B cell (primary cell): Measurements from ENCODE around the gene STEAP1.

Source experiments
- EZH2 ChIP-seq: IDR thresholded peaks from 2 replicates; pipeline ENCODE4 v1.6.1; 2012; ENCODE audit warnings: borderline replicate concordance, low read depth, mild to moderate bottlenecking, moderate library complexity, low read length; ENCODE audit not compliant: insufficient read depth, poor library complexity, severe bottlenecking
- TF ChIP-seq, protein P1 (sequence below): fragments of 200-600 bp; IDR thresholded peaks from one replicate; pipeline ENCODE4 v1.8.0; 2022; ENCODE audit warnings: antibody characterized with exemption, mild to moderate bottlenecking

DNA sequence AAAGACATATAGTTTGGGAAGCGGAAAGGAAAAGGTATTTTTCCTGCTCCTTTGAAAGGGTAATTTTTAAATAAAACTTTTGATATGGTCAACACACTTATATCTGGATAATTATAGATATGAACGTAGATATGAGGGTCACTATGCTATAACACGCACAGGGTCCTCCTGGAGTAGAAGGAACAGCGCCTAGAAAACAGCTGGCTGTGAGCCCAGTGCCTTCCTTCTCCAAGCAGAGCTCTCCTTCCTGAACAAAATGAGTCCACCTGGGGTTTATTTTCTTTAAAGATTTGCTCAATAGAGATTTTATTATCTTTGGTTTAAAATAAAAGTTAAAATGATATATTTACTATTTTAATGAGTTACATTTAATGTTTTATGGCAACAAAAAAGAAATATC lies 13.1 kb downstream of the STEAP1 start:
- TF ChIP-seq, protein P1, sequence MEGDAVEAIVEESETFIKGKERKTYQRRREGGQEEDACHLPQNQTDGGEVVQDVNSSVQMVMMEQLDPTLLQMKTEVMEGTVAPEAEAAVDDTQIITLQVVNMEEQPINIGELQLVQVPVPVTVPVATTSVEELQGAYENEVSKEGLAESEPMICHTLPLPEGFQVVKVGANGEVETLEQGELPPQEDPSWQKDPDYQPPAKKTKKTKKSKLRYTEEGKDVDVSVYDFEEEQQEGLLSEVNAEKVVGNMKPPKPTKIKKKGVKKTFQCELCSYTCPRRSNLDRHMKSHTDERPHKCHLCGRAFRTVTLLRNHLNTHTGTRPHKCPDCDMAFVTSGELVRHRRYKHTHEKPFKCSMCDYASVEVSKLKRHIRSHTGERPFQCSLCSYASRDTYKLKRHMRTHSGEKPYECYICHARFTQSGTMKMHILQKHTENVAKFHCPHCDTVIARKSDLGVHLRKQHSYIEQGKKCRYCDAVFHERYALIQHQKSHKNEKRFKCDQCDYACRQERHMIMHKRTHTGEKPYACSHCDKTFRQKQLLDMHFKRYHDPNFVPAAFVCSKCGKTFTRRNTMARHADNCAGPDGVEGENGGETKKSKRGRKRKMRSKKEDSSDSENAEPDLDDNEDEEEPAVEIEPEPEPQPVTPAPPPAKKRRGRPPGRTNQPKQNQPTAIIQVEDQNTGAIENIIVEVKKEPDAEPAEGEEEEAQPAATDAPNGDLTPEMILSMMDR: no peak
- no peak for TF ChIP-seq EZH2
